ENCODE data around the gene LHB.

Gene LHB

GRCh38 chr19:48969276-48970138, 47.4 kb downstream of the LHB start:
- no peak for TF ChIP-seq CTCF (IDR thresholded peaks at IDR 0.05; ENCODE audit: control extremely low read depth, extremely low read depth, low read depth, missing control alignments)
- POLR2A ChIA-PET, result interaction anchor here (0.6 to 1.7 kb wide), 7 partner anchors 10 to 797 kb away, joined by 3 to 10 read pairs (median 4); partner anchors contain the start of gene AP2A1
- CTCF ChIA-PET, result interaction anchor here (0.6 to 6.3 kb wide), 21 partner anchors 12 to 324 kb away, joined by 3 to 53 read pairs (median 8); partner anchors contain the start of genes BAX, BCAT2, CA11 and GYS1
- DNase-seq (ENCODE audit: extremely low spot score), result no peak

- DNase-seq (ENCODE audit: extremely low spot score), result no peak
- CTCF ChIA-PET, result interaction anchor here (2.2 to 6.3 kb wide), 4 partner anchors 23 to 181 kb away, joined by 6 to 53 read pairs (median 20); partner anchors contain the start of genes GYS1 and RUVBL2
- POLR2A ChIA-PET, result interaction anchor here (0.6 to 2.9 kb wide), 5 partner anchors 11 to 798 kb away, joined by 3 to 16 read pairs (median 4); partner anchors contain the start of gene AP2A1
- TF ChIP-seq CTCF (IDR thresholded peaks at IDR 0.05; ENCODE audit: control extremely low read depth, extremely low read depth, low read depth, missing control alignments), result no peak
Observed at GRCh38 chr19:48968813-48969218, 48.1 kb downstream of the LHB start.

- POLR2A ChIA-PET, result interaction anchor here (0.6 to 3.8 kb wide), 11 partner anchors 8 to 634 kb away, joined by 3 to 67 read pairs (median 6); partner anchors contain the start of genes GYS1, NUCB1, PPP1R15A and RUVBL2
- CTCF ChIA-PET, result interaction anchor here (1.0 to 6.3 kb wide), 8 partner anchors 9 to 180 kb away, joined by 3 to 53 read pairs (median 8); partner anchors contain the start of genes GYS1 and RUVBL2
- TF ChIP-seq CTCF (IDR thresholded peaks at IDR 0.05; ENCODE audit: control extremely low read depth, extremely low read depth, low read depth, missing control alignments), result no peak
Observed at GRCh38 chr19:48968179-48968661, 48.7 kb downstream of the LHB start.

GRCh38 chr19:48967346-48968178, 49.3 kb downstream of the LHB start:
- no peak for DNase-seq (ENCODE audit: extremely low spot score)
- TF ChIP-seq CTCF (IDR thresholded peaks at IDR 0.05; ENCODE audit: control extremely low read depth, extremely low read depth, low read depth, missing control alignments), result no peak
- CTCF ChIA-PET, result interaction anchor here (1.0 to 3.1 kb wide), 8 partner anchors 10 to 179 kb away, joined by 3 to 27 read pairs (median 6); partner anchors contain the start of genes GYS1, HSD17B14 and RUVBL2
- POLR2A ChIA-PET, result interaction anchor here (0.6 to 3.8 kb wide), 13 partner anchors 8 to 633 kb away, joined by 3 to 67 read pairs (median 4); partner anchors contain the start of genes GYS1, NUCB1, PPP1R15A and RUVBL2

More at GRCh38 chr19:48968179-48968661, 48.7 kb downstream of the LHB start:
- DNase-seq (ENCODE audit: extremely low spot score), result no peak

- ChIA-PET POLR2A (interaction anchor here (0.8 to 3.8 kb wide), 16 partner anchors 10 to 492 kb away, joined by 3 to 67 read pairs (median 10); partner anchors contain the start of genes BAX, GYS1, PPP1R15A and RUVBL2), CTCF (interaction anchor here (1.1 to 3.1 kb wide), 7 partner anchors 11 to 179 kb away, joined by 3 to 27 read pairs (median 4); partner anchors contain the start of genes GYS1, HSD17B14 and RUVBL2)
- DNase-seq (ENCODE audit: extremely low spot score), result no peak
- no peak for TF ChIP-seq CTCF (IDR thresholded peaks at IDR 0.05; ENCODE audit: control extremely low read depth, extremely low read depth, low read depth, missing control alignments)
Observed at GRCh38 chr19:48966541-48967345, 50.1 kb downstream of the LHB start.
